Panc1 (cell line): ENCODE measurements around the gene BPIFA2. TPM values are rescaled to one million over a fixed set of nuclear protein-coding genes. Genes with fewer than 3 reads are reported as not detected.

Experiments used
- ATAC-seq: fragments of 200-7000 bp; cut with Tn5 transposase; 2 replicates; pipeline ENCODE4 v1.9.1; 2020; ENCODE audit warnings: mild to moderate bottlenecking, moderate library complexity
- BruUV-seq: library from RNA; stranded (reverse); fragments of 400-500 nt; replicated peaks from 2 replicates; lab custom pipeline; 2021; lab: Mats Ljungman, UMichigan
- CTCF ChIA-PET: fragments of 300-600 bp; sonication (Branson Sonifier 250); formaldehyde crosslinking; loops from one replicate; lab custom pipeline; 2022; ENCODE audit warnings: antibody characterized with exemption; lab: Charles Lee
- POLR2A ChIA-PET: fragments of 300-600 bp; sonication (Branson Sonifier 250); formaldehyde crosslinking; loops from one replicate; lab custom pipeline; 2022; ENCODE audit warnings: antibody characterized with exemption; lab: Charles Lee
- DNase-seq: peaks from one replicate; pipeline ENCODE4 v3.0.0-alpha.2; 2010; ENCODE audit warnings: low read depth, low spot score
- H3K27ac ChIP-seq: 2 replicates; pipeline ENCODE4 v1.5.1; 2011; ENCODE audit warnings: mild to moderate bottlenecking, low read length, inconsistent platforms
- H3K27me3 ChIP-seq: fragments of 200-500 bp; sonication (Bioruptor generic); 2 replicates; pipeline ENCODE4 v1.6.0; 2014; ENCODE audit warnings: low read length, inconsistent platforms; ENCODE audit not compliant: control insufficient read depth, insufficient read depth
- H3K36me3 ChIP-seq: fragments of 200-500 bp; sonication (Bioruptor generic); 2 replicates; pipeline ENCODE4 v1.5.1; 2014; ENCODE audit warnings: inconsistent platforms, mild to moderate bottlenecking, low read length, moderate library complexity; ENCODE audit not compliant: control insufficient read depth, insufficient read depth
- H3K4me1 ChIP-seq: 2 replicates; pipeline ENCODE4 v1.5.1; 2011; ENCODE audit warnings: inconsistent platforms, mild to moderate bottlenecking, low read length, moderate library complexity; ENCODE audit not compliant: control insufficient read depth, insufficient read depth
- H3K4me3 ChIP-seq, 2 experiments: 2 replicates each; pipeline ENCODE4 v1.5.1; 2011 to 2012; ENCODE audit warnings: low read depth in 2 of 2, low read length in 2 of 2, mild to moderate bottlenecking in 2 of 2, inconsistent platforms in 1 of 2, moderate library complexity in 1 of 2
- H3K9me3 ChIP-seq: fragments of 200-500 bp; sonication (Bioruptor generic); 2 replicates; pipeline ENCODE4 v1.5.1; 2014; ENCODE audit warnings: low read depth, mild to moderate bottlenecking, inconsistent platforms, low read length, moderate library complexity; ENCODE audit not compliant: control insufficient read depth, insufficient read depth
- POLR2AphosphoS5 ChIP-seq: IDR thresholded peaks from 2 replicates; pipeline ENCODE4 v1.6.1; 2012; ENCODE audit warnings: mild to moderate bottlenecking, low read depth, low read length, moderate library complexity
- SIN3A ChIP-seq: IDR thresholded peaks from 2 replicates; pipeline ENCODE4 v1.6.1; 2012; ENCODE audit warnings: low read depth, mild to moderate bottlenecking, low read length, moderate library complexity, borderline replicate concordance; ENCODE audit not compliant: insufficient read depth
- TCF7L2 ChIP-seq: IDR thresholded peaks from 2 replicates; pipeline ENCODE4 v1.6.1; 2011; ENCODE audit warnings: mild to moderate bottlenecking, low read depth, low read length, inconsistent platforms
- in situ Hi-C: cut with HindIII; loops from 2 replicates; pipeline ENCODE4 v1.10.0; 2016; ENCODE audit warnings: low sequenced_read_pairs, low pct_unique_long_range_greater_than_20kb
- intact Hi-C: fragments of 100-400 bp; cut with micrococcal nuclease; formaldehyde crosslinking; loops from one replicate; pipeline ENCODE4 v1.10.0; 2022; ENCODE audit not compliant: unreplicated experiment
- total RNA-seq: library from RNA; stranded (reverse); gene quantifications from one replicate; pipeline ENCODE4 v1.2.1, GENCODE V29; 2021; ENCODE audit not compliant: unreplicated experiment
- TF ChIP-seq, protein P1 (sequence below), 2 experiments: IDR thresholded peaks; 2 replicates each; pipeline ENCODE4 v1.6.1; 2011 to 2012; ENCODE audit warnings: low read depth in 2 of 2, control low read depth in 1 of 2, low read length in 1 of 2, mild to moderate bottlenecking in 1 of 2, moderate library complexity in 1 of 2; ENCODE audit not compliant: insufficient read depth in 1 of 2
- TF ChIP-seq, protein P2 (sequence below): fragments of 450-650 bp; IDR thresholded peaks from 2 replicates; pipeline ENCODE4 v1.5.1; 2017; ENCODE audit warnings: mild to moderate bottlenecking

The BPIFA2 gene
- total RNA-seq, 1 experiment from 2014 or later = not detected

DNA sequence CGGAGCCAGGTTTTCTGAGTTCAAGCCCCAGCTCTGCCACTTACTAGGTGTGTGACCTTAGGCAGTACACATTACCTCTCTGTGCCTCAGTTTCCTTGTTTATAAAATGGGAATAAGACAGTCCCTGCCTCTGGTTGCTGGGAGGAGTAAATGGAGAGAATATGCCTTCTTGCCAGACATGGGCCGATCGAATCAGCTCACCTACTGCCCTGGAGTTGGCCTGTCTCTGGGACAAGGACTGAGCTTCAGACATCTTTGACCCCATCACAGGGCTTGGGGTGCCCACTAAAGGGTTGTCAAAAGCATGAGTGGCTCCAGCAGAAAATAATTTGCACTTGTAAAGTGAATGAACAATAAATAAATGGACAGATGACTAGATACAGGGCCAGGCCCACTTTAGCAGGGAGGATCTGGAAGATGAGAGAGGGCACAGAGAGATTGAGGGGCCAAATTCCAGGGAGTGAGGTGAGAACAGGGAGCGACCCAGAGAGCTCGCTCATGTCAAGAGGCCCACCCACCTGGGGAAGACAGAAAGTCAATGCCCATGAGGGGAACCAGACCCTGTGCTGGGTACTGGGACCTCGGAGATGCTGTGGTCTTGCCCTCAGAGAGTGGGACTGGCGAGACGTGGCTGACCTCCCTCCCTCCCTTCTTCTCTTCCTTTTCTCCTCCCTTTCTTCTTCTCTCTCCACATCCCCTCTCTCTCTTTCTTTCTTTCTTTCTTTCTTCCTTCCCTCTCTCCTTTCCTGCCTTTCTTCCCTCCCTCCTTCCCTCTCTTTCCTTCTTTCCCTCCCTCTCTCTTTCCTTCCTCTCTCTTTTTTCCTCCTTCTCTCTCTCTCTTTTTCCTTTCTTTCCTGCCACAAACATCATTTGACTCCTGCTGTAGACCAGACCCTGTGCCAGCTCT is 3.9 kb upstream of the BPIFA2 start:
- H3K27me3 ChIP-seq = peaks cover 4% of the 10 kb centered on the region; the same call in 1 of the 2 replicates
- H3K9me3 ChIP-seq = no peaks in the 10 kb centered on the region
- in situ Hi-C loops = no loop called here
- no peak overlapping the region for H3K4me3 ChIP-seq
- DNase-seq (no peak), ATAC-seq (no peak)
- intact Hi-C loops = no loop called here
- no peaks in the 10 kb centered on the region for H3K36me3 ChIP-seq
- no TSS peak for BruUV-seq
- H3K4me1 ChIP-seq = no peaks in the 10 kb centered on the region; the same call in 1 of the 2 replicates
- H3K27ac ChIP-seq = no peak overlapping the region
- ChIA-PET POLR2A (no interaction called here), CTCF (no interaction called here)
- TF ChIP-seq SIN3A (no peak), POLR2AphosphoS5 (no peak), TCF7L2 (no peak)
- TF ChIP-seq, protein P1, sequence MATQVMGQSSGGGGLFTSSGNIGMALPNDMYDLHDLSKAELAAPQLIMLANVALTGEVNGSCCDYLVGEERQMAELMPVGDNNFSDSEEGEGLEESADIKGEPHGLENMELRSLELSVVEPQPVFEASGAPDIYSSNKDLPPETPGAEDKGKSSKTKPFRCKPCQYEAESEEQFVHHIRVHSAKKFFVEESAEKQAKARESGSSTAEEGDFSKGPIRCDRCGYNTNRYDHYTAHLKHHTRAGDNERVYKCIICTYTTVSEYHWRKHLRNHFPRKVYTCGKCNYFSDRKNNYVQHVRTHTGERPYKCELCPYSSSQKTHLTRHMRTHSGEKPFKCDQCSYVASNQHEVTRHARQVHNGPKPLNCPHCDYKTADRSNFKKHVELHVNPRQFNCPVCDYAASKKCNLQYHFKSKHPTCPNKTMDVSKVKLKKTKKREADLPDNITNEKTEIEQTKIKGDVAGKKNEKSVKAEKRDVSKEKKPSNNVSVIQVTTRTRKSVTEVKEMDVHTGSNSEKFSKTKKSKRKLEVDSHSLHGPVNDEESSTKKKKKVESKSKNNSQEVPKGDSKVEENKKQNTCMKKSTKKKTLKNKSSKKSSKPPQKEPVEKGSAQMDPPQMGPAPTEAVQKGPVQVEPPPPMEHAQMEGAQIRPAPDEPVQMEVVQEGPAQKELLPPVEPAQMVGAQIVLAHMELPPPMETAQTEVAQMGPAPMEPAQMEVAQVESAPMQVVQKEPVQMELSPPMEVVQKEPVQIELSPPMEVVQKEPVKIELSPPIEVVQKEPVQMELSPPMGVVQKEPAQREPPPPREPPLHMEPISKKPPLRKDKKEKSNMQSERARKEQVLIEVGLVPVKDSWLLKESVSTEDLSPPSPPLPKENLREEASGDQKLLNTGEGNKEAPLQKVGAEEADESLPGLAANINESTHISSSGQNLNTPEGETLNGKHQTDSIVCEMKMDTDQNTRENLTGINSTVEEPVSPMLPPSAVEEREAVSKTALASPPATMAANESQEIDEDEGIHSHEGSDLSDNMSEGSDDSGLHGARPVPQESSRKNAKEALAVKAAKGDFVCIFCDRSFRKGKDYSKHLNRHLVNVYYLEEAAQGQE (IDR thresholded peaks at IDR 0.05; ENCODE audit: insufficient read depth in 1 of 2, low read depth in 2 of 2, low read length in 1 of 2) = no peak
- TF ChIP-seq, protein P2, sequence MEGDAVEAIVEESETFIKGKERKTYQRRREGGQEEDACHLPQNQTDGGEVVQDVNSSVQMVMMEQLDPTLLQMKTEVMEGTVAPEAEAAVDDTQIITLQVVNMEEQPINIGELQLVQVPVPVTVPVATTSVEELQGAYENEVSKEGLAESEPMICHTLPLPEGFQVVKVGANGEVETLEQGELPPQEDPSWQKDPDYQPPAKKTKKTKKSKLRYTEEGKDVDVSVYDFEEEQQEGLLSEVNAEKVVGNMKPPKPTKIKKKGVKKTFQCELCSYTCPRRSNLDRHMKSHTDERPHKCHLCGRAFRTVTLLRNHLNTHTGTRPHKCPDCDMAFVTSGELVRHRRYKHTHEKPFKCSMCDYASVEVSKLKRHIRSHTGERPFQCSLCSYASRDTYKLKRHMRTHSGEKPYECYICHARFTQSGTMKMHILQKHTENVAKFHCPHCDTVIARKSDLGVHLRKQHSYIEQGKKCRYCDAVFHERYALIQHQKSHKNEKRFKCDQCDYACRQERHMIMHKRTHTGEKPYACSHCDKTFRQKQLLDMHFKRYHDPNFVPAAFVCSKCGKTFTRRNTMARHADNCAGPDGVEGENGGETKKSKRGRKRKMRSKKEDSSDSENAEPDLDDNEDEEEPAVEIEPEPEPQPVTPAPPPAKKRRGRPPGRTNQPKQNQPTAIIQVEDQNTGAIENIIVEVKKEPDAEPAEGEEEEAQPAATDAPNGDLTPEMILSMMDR = no peak

DNA sequence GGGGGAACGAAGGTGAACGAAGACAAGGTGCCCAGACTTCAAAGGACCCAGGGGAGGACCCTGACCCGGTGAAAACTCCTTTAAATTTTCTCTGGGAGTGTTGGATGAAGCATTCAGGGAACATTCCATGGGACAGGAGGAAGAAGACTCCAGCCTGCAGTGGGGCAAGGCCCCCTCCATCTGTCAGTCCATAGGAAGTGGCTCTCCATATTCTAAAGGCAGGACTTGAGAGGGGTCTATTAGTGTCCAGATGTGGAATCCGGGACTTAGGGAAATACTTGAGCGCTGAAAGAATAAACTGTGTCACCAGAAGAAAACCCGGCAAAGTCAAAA is 3.2 kb upstream of the BPIFA2 start:
- intact Hi-C loops (no loop called here), in situ Hi-C loops (no loop called here)
- DNase-seq (no peak), ATAC-seq (no peak)
- no peaks in the 10 kb centered on the region for H3K9me3 ChIP-seq
- H3K27ac ChIP-seq = no peak overlapping the region
- ChIA-PET CTCF (no interaction called here), POLR2A (no interaction called here)
- no TSS peak for BruUV-seq
- H3K4me1 ChIP-seq = no peaks in the 10 kb centered on the region; the same call in 1 of the 2 replicates
- TF ChIP-seq, protein P2 = no peak
- TF ChIP-seq POLR2AphosphoS5 (no peak), SIN3A (no peak), TCF7L2 (no peak)
- TF ChIP-seq, protein P1 (IDR thresholded peaks at IDR 0.05; ENCODE audit: insufficient read depth in 1 of 2, low read depth in 2 of 2, low read length in 1 of 2) = no peak
- 0 out of 2 replicates have a peak, but pooled peaks cover 2% of the 10 kb centered on the region for H3K27me3 ChIP-seq
- H3K4me3 ChIP-seq = no peak overlapping the region
- no peaks in the 10 kb centered on the region for H3K36me3 ChIP-seq
